SIG-M5 treated with dmso at 0.1 percent for 504 hours (cell line): Measurements from ENCODE around the gene FRMD4B.

Experiments
- DNase-seq: peaks from one replicate; lab custom pipeline; 2025; ENCODE audit not compliant: unreplicated experiment; lab: John Stamatoyannopoulos, UW

Gene FRMD4B

DNA sequence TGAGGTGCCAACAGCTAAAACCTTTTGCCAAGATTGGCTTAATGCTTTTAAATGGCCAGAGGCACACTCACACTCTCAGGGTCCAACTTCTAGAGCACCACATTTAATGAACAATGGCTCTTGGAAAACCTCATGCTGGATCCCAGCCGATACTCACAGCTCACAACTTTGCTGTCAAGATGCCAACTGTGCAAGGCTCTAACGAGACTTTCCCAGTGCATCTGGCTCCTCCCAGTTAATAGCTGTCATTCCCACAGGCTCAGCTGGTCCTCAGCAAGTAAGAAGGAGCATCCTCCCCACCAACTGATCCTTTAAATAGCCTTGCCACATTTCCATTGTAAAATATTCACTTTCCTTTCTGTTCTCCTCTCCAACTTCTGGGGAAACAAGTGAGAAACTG, 20.3 kb upstream of the FRMD4B start:
- no peak for DNase-seq

DNA sequence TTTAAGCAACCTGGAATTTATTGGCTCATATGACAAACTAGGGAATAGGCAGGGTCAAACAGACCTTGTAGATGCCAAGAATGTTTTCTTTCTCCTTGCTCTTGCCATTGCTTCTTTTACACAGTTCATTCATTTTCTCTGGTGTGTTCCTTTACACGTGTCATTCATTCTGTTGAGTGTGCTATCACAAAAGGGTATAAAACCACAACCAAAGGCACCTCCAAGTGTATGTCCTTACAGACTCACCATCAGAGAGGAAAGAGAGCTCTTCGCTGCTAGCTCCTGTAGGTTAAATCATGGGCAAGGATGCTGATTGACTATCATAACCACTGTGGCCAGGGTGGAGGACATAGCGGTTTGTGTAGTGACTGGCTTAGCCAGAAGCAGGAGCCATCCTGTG, 19.2 kb upstream of the FRMD4B start:
- no peak for DNase-seq

DNA sequence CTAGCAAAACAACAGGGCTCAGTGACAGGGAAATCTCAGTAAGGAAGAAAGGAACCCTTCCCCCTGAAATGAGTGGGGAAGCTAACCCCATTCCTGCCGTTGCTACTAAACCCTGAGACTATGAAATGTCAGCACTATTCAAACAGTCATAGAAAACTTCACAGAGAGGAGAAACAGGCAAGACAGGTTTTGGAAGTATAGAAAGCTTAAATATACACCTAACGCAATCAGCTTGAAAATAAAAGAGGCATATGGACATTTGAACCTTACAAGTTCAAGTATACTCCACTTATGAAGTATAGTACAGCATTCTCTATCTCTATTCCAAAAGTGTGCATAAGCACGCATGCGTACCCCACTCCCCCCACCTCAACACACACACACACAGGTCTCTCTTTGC, 17.6 kb upstream of the FRMD4B start:
- DNase-seq = peak; percentile 22

DNA sequence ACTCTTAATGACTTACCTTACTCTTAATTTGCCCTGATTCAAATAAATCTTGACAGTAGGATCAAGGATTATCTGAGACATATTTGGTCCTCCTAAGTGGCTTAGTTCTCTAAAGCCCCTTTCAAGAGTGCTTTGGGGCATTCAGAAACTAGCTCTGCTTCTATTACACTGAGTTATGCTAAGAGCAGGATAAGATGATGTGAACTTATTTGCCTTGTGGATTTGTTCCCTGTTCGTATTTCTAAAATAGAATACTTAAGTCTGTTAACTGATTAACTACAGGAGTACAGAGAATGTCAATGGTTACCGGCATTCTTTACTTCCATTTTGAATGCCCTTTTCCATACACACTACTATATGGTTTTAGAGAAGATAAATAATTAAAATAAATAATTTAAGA, 14.8 kb upstream of the FRMD4B start:
- no peak for DNase-seq

DNA sequence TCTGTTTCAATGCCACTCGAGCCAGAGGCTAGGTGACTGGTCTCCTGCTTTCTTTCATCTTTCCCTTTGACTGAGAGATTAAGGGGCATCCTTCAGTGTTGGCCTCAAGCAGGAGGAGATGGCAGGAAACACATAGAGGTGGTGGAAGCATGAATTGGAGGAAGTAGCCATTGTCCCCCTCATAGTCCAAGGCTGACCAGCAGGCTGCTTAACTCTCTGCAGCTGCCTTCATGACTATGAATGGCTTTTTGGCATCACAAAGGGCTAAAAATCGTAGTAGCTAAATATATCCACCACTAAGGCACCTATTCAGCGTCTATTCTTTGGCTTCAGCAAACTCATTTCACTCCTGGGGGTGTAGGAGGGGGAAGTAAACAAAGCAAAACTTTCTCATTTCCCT, 7.0 kb upstream of the FRMD4B start:
- DNase-seq = no peak

DNA sequence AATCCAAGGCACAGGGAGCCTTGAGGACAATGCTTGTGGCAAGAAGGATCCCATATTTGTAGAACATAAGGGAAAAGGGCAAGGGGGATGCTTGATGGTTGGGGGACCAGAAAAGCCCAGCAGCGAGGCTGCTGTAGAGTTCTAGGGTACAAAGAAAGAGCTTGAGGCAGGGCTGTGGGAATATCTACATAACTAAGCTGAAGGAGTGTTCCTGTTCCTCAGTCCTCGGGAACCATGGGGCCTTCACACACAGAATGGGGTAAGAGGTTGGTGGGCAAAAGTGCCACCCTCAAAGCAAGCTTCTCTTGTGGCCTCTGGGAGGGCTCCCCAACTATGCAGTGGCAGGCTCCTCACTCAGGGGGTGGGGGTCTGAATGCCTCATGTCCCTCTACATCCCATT, 6.5 kb upstream of the FRMD4B start:
- DNase-seq = no peak

DNA sequence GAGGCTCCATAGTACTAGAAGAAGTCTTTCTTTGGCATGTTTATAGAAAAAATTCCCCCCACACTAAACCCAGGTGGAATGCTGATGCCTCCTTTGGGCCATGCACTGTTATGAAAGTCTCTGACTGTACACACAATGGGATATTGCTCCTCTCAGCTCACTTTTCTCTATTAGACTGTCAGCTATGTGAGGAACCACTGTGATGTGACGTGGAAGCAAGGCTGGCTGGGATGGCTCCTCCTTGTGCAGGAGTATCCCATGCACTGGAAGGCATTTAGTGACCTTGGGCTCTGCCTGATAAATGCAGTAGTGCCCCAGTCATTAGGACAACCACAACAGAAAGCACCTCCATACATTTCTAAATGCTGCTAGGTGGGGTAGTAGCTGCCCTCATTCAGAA, 5.7 kb upstream of the FRMD4B start:
- no peak for DNase-seq

DNA sequence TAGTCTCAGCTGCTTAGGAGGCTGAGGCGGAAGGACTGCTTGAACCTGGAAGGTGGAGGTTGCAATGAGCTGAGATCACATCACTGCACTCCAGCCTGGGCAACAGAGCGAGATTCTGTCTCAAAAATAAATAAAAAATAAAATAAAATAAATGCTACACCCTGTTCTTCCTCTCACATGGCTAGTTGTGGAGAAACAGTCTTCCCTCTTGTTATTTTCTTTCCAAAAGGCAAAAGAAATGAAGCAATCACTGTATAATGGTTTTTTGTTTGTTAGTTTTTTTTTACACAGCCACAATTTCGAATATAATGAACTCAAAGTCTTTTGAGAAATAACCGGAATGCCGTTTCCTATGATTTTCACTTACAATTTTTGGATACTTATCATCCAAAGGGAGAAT, 4.9 kb upstream of the FRMD4B start:
- DNase-seq = no peak

DNA sequence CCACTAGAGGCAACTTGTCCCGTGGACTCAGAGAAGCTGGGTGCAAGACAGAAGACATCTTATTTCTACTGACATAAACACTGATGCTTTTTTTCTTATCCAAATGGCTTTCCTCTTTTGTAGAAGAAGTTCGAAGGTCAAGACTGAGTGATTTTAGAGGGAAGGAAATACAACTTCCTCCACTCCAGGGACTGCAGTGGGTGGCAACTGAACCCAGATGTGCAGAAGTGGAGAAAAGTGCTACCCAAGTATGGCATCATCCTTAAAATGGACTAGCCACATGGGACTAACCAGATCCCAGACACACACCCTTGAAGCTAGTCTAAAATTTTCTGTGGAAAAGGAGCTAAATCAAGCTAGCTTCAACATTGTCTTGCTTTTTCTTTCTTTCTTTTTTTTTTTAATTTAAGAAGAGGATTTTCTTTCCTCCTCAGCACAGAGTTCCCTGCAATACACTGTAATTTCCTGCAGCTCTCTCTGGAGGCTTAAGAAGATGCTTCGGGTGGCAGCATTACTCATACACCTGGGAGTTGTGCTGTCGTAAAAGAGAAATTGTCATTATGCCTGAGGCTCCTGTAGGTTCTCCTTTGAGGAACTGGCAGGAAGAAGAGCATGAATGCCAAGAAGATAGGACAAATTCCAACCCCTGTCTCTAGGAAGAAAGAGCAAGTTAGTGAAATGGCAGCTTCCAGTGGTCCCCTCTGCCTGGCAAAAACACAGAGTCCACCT, 3.8 kb upstream of the FRMD4B start:
- DNase-seq = no peak

DNA sequence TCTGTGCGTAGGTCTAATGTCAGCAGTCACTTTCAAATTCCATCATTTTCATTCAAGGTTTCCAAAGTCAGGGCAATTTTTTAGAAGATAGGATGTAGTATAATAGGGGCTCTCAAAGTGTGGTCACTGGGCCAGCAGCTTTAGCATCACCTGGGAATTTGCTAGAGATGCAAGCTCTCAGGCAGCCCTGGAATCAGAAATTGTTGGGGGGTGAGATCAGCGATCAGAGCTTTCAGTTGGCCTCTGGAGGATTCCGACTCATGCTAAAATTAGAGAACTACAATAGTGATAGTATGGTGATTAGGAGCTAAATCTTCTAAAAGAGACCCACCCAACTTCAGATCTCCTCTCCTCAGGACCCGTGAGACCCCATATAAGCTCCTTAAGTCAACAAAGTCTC, 2.4 kb upstream of the FRMD4B start:
- DNase-seq = no peak

DNA sequence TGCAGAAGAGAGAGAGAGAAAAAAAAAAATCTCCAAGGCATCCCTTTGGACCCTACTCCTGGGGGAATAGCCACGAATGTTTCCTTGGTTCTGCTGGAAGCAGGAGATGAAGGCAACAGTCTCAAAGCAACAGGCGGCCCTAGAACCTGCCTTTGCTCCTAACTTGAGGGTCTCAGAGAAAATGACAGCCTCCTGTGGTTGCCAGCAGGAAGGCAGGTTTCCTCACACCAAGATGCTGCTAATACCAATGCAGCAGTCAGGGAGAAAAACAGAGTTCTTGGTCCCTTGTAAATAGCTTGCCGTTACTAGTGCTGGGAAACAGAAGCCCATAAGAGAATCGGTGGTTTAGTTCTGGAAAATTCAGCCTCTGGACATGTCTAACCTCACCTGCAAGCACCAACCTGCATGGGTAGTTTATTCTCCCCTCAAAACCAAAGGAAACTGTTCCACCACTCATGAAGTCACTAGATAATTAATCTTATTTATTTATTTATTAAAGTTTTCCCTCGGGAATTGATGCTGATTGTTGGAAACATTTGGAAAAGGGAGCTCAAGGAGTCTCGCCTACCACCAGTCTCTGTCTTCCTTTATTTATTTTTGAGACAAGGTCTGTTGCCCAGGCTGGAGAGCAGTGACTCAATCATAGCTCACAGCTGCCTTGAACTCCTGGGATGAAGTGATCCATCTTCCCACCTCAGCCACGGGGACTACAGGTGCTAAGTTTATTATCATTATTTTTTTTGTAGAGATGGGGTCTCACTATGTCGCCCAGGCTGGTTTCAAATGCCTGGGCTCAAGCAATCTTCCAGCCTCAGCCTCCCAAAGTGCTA, 883 bp upstream of the FRMD4B start:
- DNase-seq = no peak

DNA sequence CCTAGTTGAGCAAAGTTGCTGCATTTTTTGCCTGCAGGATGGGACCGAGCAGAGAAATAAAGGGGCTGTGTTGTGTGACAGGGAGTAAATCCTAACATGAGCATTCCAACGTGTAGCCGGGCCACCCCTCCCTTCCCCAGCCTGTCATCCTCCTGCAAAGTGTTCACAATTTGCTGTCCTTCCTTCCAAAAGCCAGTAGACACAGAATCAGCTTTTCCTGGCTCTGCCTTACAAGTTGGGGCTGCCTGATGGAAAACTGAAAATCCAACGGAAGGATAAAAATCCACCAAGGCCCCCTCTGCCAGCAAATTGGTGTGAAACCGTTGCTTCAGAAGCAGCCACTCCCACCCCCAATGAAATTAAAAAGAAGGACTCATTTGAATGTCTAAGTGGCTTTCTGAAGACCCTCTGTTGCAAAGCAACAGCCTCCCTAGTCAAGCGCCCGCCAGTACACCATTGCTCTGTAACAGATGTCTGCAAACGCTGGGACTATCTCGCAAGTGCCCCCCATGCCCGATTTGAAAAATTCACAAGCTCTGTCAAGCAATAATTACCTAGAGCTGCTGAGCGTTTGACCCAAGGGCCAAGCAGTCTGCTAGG, 665 bp downstream of the FRMD4B start:
- no peak for DNase-seq

DNA sequence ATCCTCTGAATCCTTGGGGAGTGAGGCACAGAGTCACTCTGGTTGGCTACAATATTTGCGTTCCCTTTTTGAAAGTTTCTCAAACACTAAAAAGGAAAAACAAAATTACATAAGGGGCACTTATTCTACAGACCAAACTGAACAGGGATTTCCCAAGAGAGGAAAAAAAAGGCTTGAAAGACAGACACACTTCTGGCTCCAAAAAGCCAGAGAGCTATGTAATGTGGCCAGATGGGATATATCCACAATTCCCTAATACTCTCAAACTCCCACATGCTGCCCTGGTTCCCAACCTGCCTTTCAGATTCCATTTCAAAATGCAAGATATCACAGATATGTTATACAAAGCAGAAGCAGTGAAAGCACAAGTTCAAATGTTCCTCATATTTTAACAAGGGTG, 1.6 kb downstream of the FRMD4B start:
- no peak for DNase-seq

DNA sequence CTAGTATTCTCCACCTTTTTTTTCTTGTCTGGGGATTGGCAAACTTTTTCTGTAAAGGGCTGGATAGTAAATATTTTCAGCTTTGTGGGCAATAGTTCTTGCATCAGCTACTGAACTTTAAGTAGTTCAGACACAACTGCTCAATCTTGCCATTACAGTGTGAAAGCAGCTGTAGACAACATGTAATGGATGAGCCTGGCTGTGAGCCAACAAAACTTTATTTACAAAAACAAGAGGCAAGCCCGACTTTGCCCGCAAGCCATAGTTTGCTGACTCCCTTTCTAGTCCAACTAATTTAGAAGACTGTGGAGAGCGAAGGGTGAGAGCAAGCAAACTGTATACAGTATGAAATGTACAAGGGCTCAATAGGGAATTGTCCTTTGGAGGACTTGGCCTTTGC, 6.2 kb downstream of the FRMD4B start:
- DNase-seq = no peak

DNA sequence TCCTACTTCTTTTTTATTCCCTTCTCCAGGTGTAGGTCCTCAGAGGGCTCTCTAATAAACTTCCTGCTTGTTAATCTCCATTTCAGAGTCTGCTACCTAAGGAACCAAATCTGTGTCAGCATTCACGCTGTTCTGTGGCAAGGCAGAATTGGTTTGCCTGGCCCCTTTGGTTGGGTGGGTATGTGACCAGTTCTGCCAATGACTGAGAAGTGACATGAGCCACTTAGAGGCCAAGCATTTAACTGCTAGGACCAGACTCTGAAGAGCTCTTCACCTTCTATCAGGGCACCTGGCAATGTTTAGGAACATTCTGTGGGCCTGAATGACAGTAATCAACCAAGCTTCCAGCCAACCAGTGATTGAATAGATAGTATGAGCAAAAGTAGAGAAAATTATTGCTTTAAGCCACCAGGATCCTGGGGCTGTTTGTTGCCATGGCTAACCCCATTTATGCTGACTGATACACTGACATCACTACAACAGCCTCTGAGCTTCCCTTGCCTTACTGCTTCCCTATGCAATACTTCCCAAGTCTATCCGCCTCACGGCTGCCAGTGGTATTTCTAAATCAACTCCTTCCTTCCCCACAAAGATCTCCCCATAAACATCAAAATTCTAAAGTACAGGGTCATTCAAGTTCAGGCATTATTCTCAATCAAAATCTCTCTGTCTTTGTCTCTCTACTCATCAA, 7.6 kb downstream of the FRMD4B start:
- DNase-seq = no peak

DNA sequence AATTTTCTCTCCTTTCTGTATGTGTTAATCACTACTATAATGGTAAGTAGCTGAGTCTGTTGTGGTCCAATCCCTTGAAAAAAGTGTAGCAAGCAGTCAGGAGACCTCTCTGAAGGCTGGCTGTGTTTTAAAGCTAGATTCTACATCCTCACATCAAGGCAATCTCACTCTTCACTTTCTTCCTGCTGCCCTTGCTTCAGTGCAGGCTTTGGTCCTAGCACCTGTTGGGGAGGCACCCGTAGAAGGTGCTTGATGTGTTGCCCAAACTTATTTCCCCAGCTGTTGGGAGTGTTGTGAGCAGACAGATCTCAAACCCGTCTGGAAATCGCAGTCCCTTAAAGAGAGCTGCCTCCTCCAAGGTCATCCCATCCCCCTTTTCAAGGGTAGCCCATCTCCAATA, 8.6 kb downstream of the FRMD4B start:
- DNase-seq = no peak

DNA sequence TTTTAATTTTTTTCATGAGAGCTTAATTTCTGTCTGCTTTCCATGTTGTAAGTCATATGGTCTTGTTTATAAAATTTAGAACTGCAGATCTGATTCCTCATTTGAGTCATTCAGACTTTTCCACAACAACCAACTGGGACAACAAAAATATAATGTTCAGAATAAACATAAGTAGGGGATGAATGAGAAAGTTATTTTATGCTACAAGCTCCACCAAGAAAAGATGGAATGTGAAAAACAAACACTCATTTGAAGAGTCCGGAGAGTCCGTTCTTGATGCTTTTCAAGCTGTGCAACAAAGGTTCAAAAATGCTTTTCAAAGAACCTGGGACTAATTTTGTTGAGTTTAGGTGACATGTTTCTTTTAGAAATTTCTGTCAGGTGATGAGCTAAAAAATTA, 9.2 kb downstream of the FRMD4B start:
- DNase-seq = no peak

DNA sequence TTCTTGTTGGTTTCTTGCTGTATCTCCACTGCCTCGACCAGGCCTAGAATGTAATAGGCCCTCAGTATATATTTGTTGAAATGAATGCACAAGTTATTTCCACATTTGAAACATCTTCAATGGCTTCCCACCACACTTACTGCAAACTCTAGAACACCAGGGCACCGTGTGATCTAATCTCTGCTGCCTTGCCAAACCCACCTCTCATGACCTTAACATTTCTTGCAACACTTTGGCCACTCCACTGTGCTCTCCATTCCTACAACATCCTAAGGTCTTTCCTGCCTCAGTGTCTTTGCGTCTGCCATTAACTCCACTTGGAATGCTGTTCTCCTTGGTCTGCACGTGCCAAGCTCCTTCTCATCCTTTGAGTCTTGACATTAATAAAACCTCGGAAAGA, 14.1 kb downstream of the FRMD4B start:
- DNase-seq = no peak

DNA sequence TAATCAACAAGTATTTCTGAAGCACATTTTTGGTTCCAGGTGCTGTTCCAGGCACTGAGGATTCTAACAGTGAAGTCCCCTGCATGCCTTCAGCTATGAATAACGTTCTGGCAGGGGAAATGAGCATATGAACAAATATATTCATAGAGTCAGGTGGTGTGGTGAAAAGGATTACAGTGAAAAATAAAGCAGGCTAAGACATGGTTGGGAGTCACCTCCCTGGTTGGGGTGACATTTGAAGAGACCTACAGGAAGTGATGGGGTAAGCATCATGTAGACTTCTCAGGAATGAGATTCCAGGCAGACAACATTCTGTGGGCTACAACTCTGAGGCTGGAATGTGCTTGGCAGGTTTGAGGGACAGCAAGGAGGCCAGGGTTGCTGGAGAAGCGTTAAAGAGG, 15.0 kb downstream of the FRMD4B start:
- no peak for DNase-seq

DNA sequence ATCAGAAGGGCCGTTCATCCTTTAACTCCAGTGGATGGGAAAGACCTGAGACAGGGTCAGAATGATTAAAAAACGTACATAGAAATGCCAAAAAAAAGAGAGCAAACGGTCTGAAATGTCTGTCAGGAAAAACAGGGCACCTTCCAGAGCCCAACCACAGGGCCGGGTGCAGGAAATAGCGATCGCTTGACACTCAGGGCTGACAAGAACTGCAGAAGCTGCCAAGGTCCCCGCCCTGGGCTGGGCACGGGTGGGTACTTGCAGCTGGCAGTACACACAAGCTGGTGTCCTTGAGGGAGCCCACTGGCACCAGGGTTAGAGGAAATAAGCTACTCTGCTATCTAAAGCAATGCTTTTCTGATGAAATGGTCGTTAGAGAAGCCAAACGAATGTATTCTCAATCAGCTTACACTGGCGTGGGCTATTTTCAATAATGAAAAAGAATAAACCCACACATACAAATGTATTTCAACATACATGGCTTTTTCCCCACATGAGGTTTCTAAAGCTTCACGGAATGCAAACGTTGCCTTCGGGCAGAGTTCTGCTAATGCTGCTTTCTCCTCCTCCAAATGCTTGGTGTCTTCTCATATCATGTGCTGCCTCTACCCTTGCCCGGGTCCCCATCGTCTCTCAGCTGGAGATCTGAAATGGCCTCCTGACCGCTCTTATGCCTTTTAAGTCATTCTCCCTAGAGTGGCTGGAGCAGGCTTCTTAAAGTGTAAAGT, 15.6 kb downstream of the FRMD4B start:
- DNase-seq = no peak

DNA sequence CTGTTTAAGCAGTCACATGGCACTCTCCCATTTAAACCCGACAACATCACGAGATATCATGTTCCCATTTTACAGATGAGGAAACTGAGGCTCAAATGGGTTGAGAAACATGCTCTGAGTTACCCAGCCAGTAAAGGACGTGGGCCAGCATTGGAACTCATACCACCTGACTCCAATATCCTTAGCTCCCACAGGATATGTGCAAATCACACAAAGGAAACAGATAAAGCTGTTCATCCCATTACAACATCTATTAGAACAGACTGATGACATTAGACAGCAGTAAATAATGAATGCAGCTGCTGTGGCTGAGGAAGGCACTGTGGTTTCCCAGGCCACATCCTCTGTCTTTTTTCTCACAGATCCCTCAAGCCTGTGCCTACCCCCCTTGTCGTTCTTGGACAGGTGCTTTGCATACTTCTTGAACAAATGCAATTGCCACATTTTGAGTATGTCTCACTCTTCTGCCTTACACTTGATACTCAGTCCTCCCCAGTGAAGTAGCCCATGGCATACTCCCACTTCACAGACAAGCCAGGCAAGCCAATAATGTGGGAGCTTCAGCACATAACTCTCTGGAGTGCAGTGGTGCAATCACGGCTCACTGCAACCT, 17.7 kb downstream of the FRMD4B start:
- DNase-seq = no peak
